ENCODE measurements around the gene MAN2A1. TPM values are rescaled to one million over a fixed set of nuclear protein-coding genes. Genes with fewer than 3 reads are reported as not detected.

MAN2A1 gene
- total RNA-seq, 1 donor from 2014 or later: 33.9 TPM

GRCh38 chr5:109718216-109718615 lies 28.5 kb downstream of the MAN2A1 start:
- no peaks in the 10 kb centered on the region for H3K9me3 ChIP-seq
- intact Hi-C loops (cut with DNase I): no loop called here

GRCh38 chr5:109718632-109719031 lies 28.9 kb downstream of the MAN2A1 start:
- Histone ChIP-seq H3K27me3 (no peaks in the 10 kb centered on the region), H3K27ac (no peak overlapping the region), H3K36me3 (peaks cover 0 to 4% of the 10 kb centered on the region in 2 donors), H3K9me3 (no peaks in the 10 kb centered on the region), H3K4me3 (no peak overlapping the region), H3K4me1 (no peaks in the 10 kb centered on the region)
- intact Hi-C loops (cut with DNase I): no loop called here
- no peak for DNase-seq (ENCODE audit: extremely low spot score in 2 of 2)
- TF ChIP-seq POLR2AphosphoS5 (IDR thresholded peaks at IDR 0.05; ENCODE audit: insufficient read depth in 1 of 2, low read depth in 1 of 2) (no peak), CTCF (IDR thresholded peaks at IDR 0.05) (no peak), POLR2A (IDR thresholded peaks at IDR 0.05) (no peak)

More at GRCh38 chr5:109718216-109718615, 28.5 kb downstream of the MAN2A1 start:
- Histone ChIP-seq H3K27ac (no peak overlapping the region), H3K4me1 (no peaks in the 10 kb centered on the region), H3K27me3 (no peaks in the 10 kb centered on the region), H3K36me3 (peaks cover 0 to 4% of the 10 kb centered on the region in 2 donors), H3K4me3 (no peak overlapping the region)
- TF ChIP-seq CTCF (IDR thresholded peaks at IDR 0.05) (no peak), POLR2A (IDR thresholded peaks at IDR 0.05) (no peak)
- no peak for DNase-seq (ENCODE audit: extremely low spot score in 2 of 2)

GRCh38 chr5:109719978-109720377 lies 30.3 kb downstream of the MAN2A1 start:
- no peak for DNase-seq (ENCODE audit: extremely low spot score in 2 of 2)
- intact Hi-C loops (cut with DNase I): no loop called here
- TF ChIP-seq CTCF (IDR thresholded peaks at IDR 0.05) (no peak), POLR2A (IDR thresholded peaks at IDR 0.05) (no peak), POLR2AphosphoS5 (IDR thresholded peaks at IDR 0.05; ENCODE audit: insufficient read depth in 1 of 2, low read depth in 1 of 2) (no peak)
- H3K4me3 ChIP-seq: no peak overlapping the region
- no peaks in the 10 kb centered on the region for H3K9me3 ChIP-seq
- no peaks in the 10 kb centered on the region for H3K4me1 ChIP-seq
- H3K27ac ChIP-seq: no peak overlapping the region
- H3K27me3 ChIP-seq: no peaks in the 10 kb centered on the region
- peaks cover 0 to 4% of the 10 kb centered on the region in 2 donors for H3K36me3 ChIP-seq

- Histone ChIP-seq H3K4me1 (no peaks in the 10 kb centered on the region), H3K27ac (no peak overlapping the region), H3K9me3 (no peaks in the 10 kb centered on the region), H3K36me3 (peaks cover 0 to 4% of the 10 kb centered on the region in 2 donors), H3K4me3 (no peak overlapping the region), H3K27me3 (no peaks in the 10 kb centered on the region)
- intact Hi-C loops (cut with DNase I): no loop called here
- no peak for DNase-seq (ENCODE audit: extremely low spot score in 2 of 2)
- TF ChIP-seq CTCF (IDR thresholded peaks at IDR 0.05) (no peak), POLR2A (IDR thresholded peaks at IDR 0.05) (no peak), POLR2AphosphoS5 (IDR thresholded peaks at IDR 0.05; ENCODE audit: insufficient read depth in 1 of 2, low read depth in 1 of 2) (no peak)
These were observed 32.0 kb downstream of the MAN2A1 start for GRCh38 chr5:109721741-109722140.

GRCh38 chr5:109723606-109724005 lies 33.9 kb downstream of the MAN2A1 start:
- Histone ChIP-seq H3K27ac (no peak overlapping the region), H3K36me3 (peaks cover 0 to under 1% of the 10 kb centered on the region in 2 donors), H3K4me1 (no peaks in the 10 kb centered on the region), H3K27me3 (no peaks in the 10 kb centered on the region), H3K4me3 (no peak overlapping the region), H3K9me3 (no peaks in the 10 kb centered on the region)
- DNase-seq (ENCODE audit: extremely low spot score in 2 of 2): no peak
- intact Hi-C loops (cut with DNase I): no loop called here
- TF ChIP-seq POLR2AphosphoS5 (IDR thresholded peaks at IDR 0.05; ENCODE audit: insufficient read depth in 1 of 2, low read depth in 1 of 2) (no peak), CTCF (IDR thresholded peaks at IDR 0.05) (no peak), POLR2A (IDR thresholded peaks at IDR 0.05) (no peak)
